Activated CD8-positive, alpha-beta T cell treated with anti-CD3 and anti-CD28 coated beads, Interleukin-2, amount 10 ng/mL, durations not matched to agents 7 days and 5 days (primary cell): Measurements from ENCODE around the gene CAMSAP2. TPM values are rescaled to one million over a fixed set of nuclear protein-coding genes. Genes with fewer than 3 reads are reported as not detected.
"Not testable (repeated sequence)": the region's sequence is repeated elsewhere in the genome, so short reads cannot be mapped to it uniquely, and the experiment has no call there.

ENCODE experiments used
- ATAC-seq: fragments of 150-1000 bp; cut with Tn5 transposase; one replicate; pipeline ENCODE4 v1.10.0; 2021; ENCODE audit warnings: moderate library complexity
- CTCF ChIA-PET: fragments of 350-600 bp; sonication (Branson Sonifier 250); formaldehyde crosslinking; loops from one replicate; lab custom pipeline; 2021; ENCODE audit warnings: antibody characterized with exemption; lab: Charles Lee
- POLR2A ChIA-PET: fragments of 350-600 bp; sonication (Branson Sonifier 250); formaldehyde crosslinking; loops from one replicate; lab custom pipeline; 2021; ENCODE audit warnings: antibody characterized with exemption; lab: Charles Lee
- DNase-seq: peaks from one replicate; pipeline ENCODE4 v3.0.0-alpha.2; 2020
- H3K27ac Mint-ChIP-seq: one replicate; pipeline ENCODE4 v1.8.0; 2021; ENCODE audit warnings: mild to moderate bottlenecking, mixed read lengths
- H3K27me3 Mint-ChIP-seq: one replicate; pipeline ENCODE4 v1.8.0; 2021; ENCODE audit warnings: low read depth, mixed read lengths
- H3K36me3 Mint-ChIP-seq: one replicate; pipeline ENCODE4 v1.8.0; 2021; ENCODE audit warnings: low read depth, mixed read lengths
- H3K4me1 Mint-ChIP-seq: one replicate; pipeline ENCODE4 v1.8.0; 2021; ENCODE audit warnings: low read depth, mixed read lengths
- H3K4me3 Mint-ChIP-seq: one replicate; pipeline ENCODE4 v1.8.0; 2021; ENCODE audit warnings: mild to moderate bottlenecking, mixed read lengths
- H3K9me3 Mint-ChIP-seq: one replicate; pipeline ENCODE4 v1.8.0; 2022; ENCODE audit warnings: mixed read lengths; ENCODE audit not compliant: insufficient read depth
- total RNA-seq, 2 experiments: library from RNA; stranded (reverse); gene quantifications; one replicate each; pipeline ENCODE4 v1.2.3, GENCODE V29; 2021

The CAMSAP2 gene
- total RNA-seq, 2 experiments from 2014 or later = 0.13 TPM; not detected in 1

GRCh38 chr1:200741551-200742207 is 3.0 kb downstream of the CAMSAP2 start:
- H3K27ac Mint-ChIP-seq = no peak overlapping the region
- H3K4me1 Mint-ChIP-seq = peaks cover 19% of the 10 kb centered on the region
- no peak for ATAC-seq
- no peaks in the 10 kb centered on the region for H3K9me3 Mint-ChIP-seq
- POLR2A ChIA-PET = no interaction called here
- H3K4me3 Mint-ChIP-seq = no peak overlapping the region
- peaks cover 37% of the 10 kb centered on the region for H3K27me3 Mint-ChIP-seq
- H3K36me3 Mint-ChIP-seq = no peaks in the 10 kb centered on the region
- CTCF ChIA-PET = no interaction called here
- DNase-seq = no peak

GRCh38 chr1:200744143-200744542 is 5.5 kb downstream of the CAMSAP2 start:
- POLR2A ChIA-PET = interaction anchor here (0.5 kb wide), 1 partner anchor 117 kb away, joined by 4 read pairs; no protein-coding TSS in a partner anchor
- no peak for DNase-seq
- H3K4me3 Mint-ChIP-seq = no peak overlapping the region
- H3K4me1 Mint-ChIP-seq = peaks cover 12% of the 10 kb centered on the region
- peaks cover 25% of the 10 kb centered on the region for H3K27me3 Mint-ChIP-seq
- H3K9me3 Mint-ChIP-seq = no peaks in the 10 kb centered on the region
- H3K27ac Mint-ChIP-seq = no peak overlapping the region
- H3K36me3 Mint-ChIP-seq = no peaks in the 10 kb centered on the region
- CTCF ChIA-PET = interaction anchor here (1.5 kb wide), 1 partner anchor 122 kb away, joined by 4 read pairs; no protein-coding TSS in a partner anchor
- ATAC-seq = no peak

- no peak overlapping the region for H3K27ac Mint-ChIP-seq
- ATAC-seq (no peak), DNase-seq (no peak)
- ChIA-PET POLR2A (no interaction called here), CTCF (no interaction called here)
- no peaks in the 10 kb centered on the region for H3K36me3 Mint-ChIP-seq
- peaks cover 7% of the 10 kb centered on the region for H3K27me3 Mint-ChIP-seq
- H3K4me3 Mint-ChIP-seq = no peak overlapping the region
- no peaks in the 10 kb centered on the region for H3K9me3 Mint-ChIP-seq
- H3K4me1 Mint-ChIP-seq = peaks cover 6% of the 10 kb centered on the region
Observed at GRCh38 chr1:200749090-200749489, 10.4 kb downstream of the CAMSAP2 start.

- H3K27me3 Mint-ChIP-seq, POLR2A ChIA-PET, DNase-seq, H3K4me3 Mint-ChIP-seq, H3K27ac Mint-ChIP-seq, H3K36me3 Mint-ChIP-seq, CTCF ChIA-PET, ATAC-seq, H3K4me1 Mint-ChIP-seq, H3K9me3 Mint-ChIP-seq: not testable (repeated sequence)
Observed at GRCh38 chr1:200750749-200751148, 12.1 kb downstream of the CAMSAP2 start.

GRCh38 chr1:200751717-200752116 is 13.0 kb downstream of the CAMSAP2 start:
- DNase-seq (no peak), ATAC-seq (no peak)
- H3K9me3 Mint-ChIP-seq = no peaks in the 10 kb centered on the region
- CTCF ChIA-PET = no interaction called here
- H3K4me1 Mint-ChIP-seq = no peaks in the 10 kb centered on the region
- no peak overlapping the region for H3K27ac Mint-ChIP-seq
- POLR2A ChIA-PET = no interaction called here
- H3K4me3 Mint-ChIP-seq = no peak overlapping the region
- no peaks in the 10 kb centered on the region for H3K27me3 Mint-ChIP-seq
- H3K36me3 Mint-ChIP-seq = no peaks in the 10 kb centered on the region

GRCh38 chr1:200753650-200754198 is 15.0 kb downstream of the CAMSAP2 start:
- no peak for DNase-seq
- Mint-ChIP-seq H3K4me3 (no peak overlapping the region), H3K27ac (no peak overlapping the region), H3K27me3 (peaks cover 3% of the 10 kb centered on the region), H3K9me3 (no peaks in the 10 kb centered on the region), H3K36me3 (no peaks in the 10 kb centered on the region), H3K4me1 (no peaks in the 10 kb centered on the region)
- no peak for ATAC-seq
- CTCF ChIA-PET = no interaction called here
- POLR2A ChIA-PET = no interaction called here

GRCh38 chr1:200755456-200755855 is 16.8 kb downstream of the CAMSAP2 start:
- DNase-seq = no peak
- no peaks in the 10 kb centered on the region for H3K9me3 Mint-ChIP-seq
- CTCF ChIA-PET = no interaction called here
- ATAC-seq = no peak
- peaks cover 12% of the 10 kb centered on the region for H3K27me3 Mint-ChIP-seq
- H3K27ac Mint-ChIP-seq = no peak overlapping the region
- H3K36me3 Mint-ChIP-seq = no peaks in the 10 kb centered on the region
- H3K4me3 Mint-ChIP-seq = no peak overlapping the region
- H3K4me1 Mint-ChIP-seq = no peaks in the 10 kb centered on the region
- POLR2A ChIA-PET = interaction anchor here (0.6 kb wide), 1 partner anchor 10 kb away, joined by 3 read pairs; no protein-coding TSS in a partner anchor

GRCh38 chr1:200762089-200762488 is 23.4 kb downstream of the CAMSAP2 start:
- no peak for DNase-seq
- Mint-ChIP-seq H3K27me3 (peaks cover 12% of the 10 kb centered on the region), H3K4me1 (no peaks in the 10 kb centered on the region), H3K9me3 (no peaks in the 10 kb centered on the region), H3K27ac (no peak overlapping the region), H3K36me3 (no peaks in the 10 kb centered on the region), H3K4me3 (no peak overlapping the region)
- POLR2A ChIA-PET = interaction anchor here (0.6 kb wide), 1 partner anchor 28 kb away, joined by 3 read pairs; no protein-coding TSS in a partner anchor
- ATAC-seq = no peak
- CTCF ChIA-PET = no interaction called here

GRCh38 chr1:200767321-200767720 is 28.6 kb downstream of the CAMSAP2 start:
- H3K27me3 Mint-ChIP-seq = no peaks in the 10 kb centered on the region
- no peak overlapping the region for H3K27ac Mint-ChIP-seq
- no peaks in the 10 kb centered on the region for H3K4me1 Mint-ChIP-seq
- H3K4me3 Mint-ChIP-seq = no peak overlapping the region
- no peaks in the 10 kb centered on the region for H3K9me3 Mint-ChIP-seq
- ATAC-seq (no peak), DNase-seq (no peak)
- ChIA-PET CTCF (interaction anchor here (0.6 kb wide), 1 partner anchor 455 kb away, joined by 3 read pairs; no protein-coding TSS in a partner anchor), POLR2A (no interaction called here)
- H3K36me3 Mint-ChIP-seq = no peaks in the 10 kb centered on the region

GRCh38 chr1:200771625-200772555 is 33.2 kb downstream of the CAMSAP2 start:
- CTCF ChIA-PET = no interaction called here
- H3K27ac Mint-ChIP-seq = no peak overlapping the region

GRCh38 chr1:200774311-200774710 is 35.6 kb downstream of the CAMSAP2 start:
- CTCF ChIA-PET = interaction anchor here (2.5 kb wide), 1 partner anchor 29 kb away, joined by 9 read pairs; no protein-coding TSS in a partner anchor
- Mint-ChIP-seq H3K27me3 (no peaks in the 10 kb centered on the region), H3K36me3 (no peaks in the 10 kb centered on the region), H3K4me1 (no peaks in the 10 kb centered on the region), H3K4me3 (no peak overlapping the region), H3K9me3 (no peaks in the 10 kb centered on the region), H3K27ac (no peak overlapping the region)
- POLR2A ChIA-PET = no interaction called here
- no peak for DNase-seq
- ATAC-seq = no peak

More at GRCh38 chr1:200771625-200772555, 33.2 kb downstream of the CAMSAP2 start:
- ATAC-seq (no peak), DNase-seq (no peak)
- Mint-ChIP-seq H3K36me3 (no peaks in the 10 kb centered on the region), H3K4me1 (no peaks in the 10 kb centered on the region), H3K9me3 (no peaks in the 10 kb centered on the region), H3K4me3 (no peak overlapping the region), H3K27me3 (no peaks in the 10 kb centered on the region)
- POLR2A ChIA-PET = no interaction called here
